Caco-2 (cell line): ENCODE measurements around the gene IL1RL2. TPM values are rescaled to one million over a fixed set of nuclear protein-coding genes. Genes with fewer than 3 reads are reported as not detected.

Experiments used
- BruUV-seq: library from RNA; stranded (reverse); fragments of 400-500 nt; replicated peaks from 2 replicates; lab custom pipeline; 2021; lab: Mats Ljungman, UMichigan
- CTCF ChIA-PET: fragments of 300-600 bp; sonication (Branson Sonifier 250); formaldehyde crosslinking; loops from one replicate; lab custom pipeline; 2022; ENCODE audit warnings: antibody characterized with exemption; lab: Charles Lee
- POLR2A ChIA-PET: fragments of 300-600 bp; sonication (Branson Sonifier 250); formaldehyde crosslinking; loops from one replicate; lab custom pipeline; 2022; ENCODE audit warnings: antibody characterized with exemption; lab: Charles Lee
- DNase-seq, 2 experiments: peaks; one replicate each; pipeline versions ENCODE4 v3.0.0 to v3.0.0-alpha.2; 2020 to 2022
- H3K27me3 ChIP-seq: replicated peaks from 2 replicates; pipeline ENCODE4 v1.6.0; 2011; ENCODE audit warnings: low read length; ENCODE audit not compliant: control insufficient read depth, insufficient read depth
- H3K36me3 ChIP-seq: 2 replicates; pipeline ENCODE4 v1.5.1; 2011; ENCODE audit warnings: low read length; ENCODE audit not compliant: control insufficient read depth, insufficient read depth
- H3K4me1 ChIP-seq: fragments of 250-450 bp; sonication (Bioruptor Pico); 2 replicates; pipeline ENCODE4 v1.5.1; 2020; ENCODE audit warnings: mild to moderate bottlenecking
- H3K4me3 ChIP-seq: 2 replicates; pipeline ENCODE4 v1.5.1; 2011; ENCODE audit warnings: low read depth, mild to moderate bottlenecking, control low read depth, low read length
- H3K9me3 ChIP-seq: fragments of 250-450 bp; sonication (Bioruptor Pico); 2 replicates; pipeline ENCODE4 v1.5.1; 2020; ENCODE audit warnings: mild to moderate bottlenecking, moderate library complexity
- H3K27ac Mint-ChIP-seq: one replicate; pipeline ENCODE4 v1.8.0; 2022; ENCODE audit warnings: mixed read lengths; ENCODE audit not compliant: unreplicated experiment
- H3K27me3 Mint-ChIP-seq: one replicate; pipeline ENCODE4 v1.8.0; 2022; ENCODE audit warnings: mixed read lengths; ENCODE audit not compliant: insufficient read depth, unreplicated experiment
- H3K36me3 Mint-ChIP-seq: one replicate; pipeline ENCODE4 v1.8.0; 2022; ENCODE audit warnings: mild to moderate bottlenecking, mixed read lengths; ENCODE audit not compliant: insufficient read depth, unreplicated experiment
- H3K4me1 Mint-ChIP-seq: one replicate; pipeline ENCODE4 v1.8.0; 2022; ENCODE audit warnings: low read depth, mixed read lengths; ENCODE audit not compliant: unreplicated experiment
- H3K4me3 Mint-ChIP-seq: one replicate; pipeline ENCODE4 v1.8.0; 2022; ENCODE audit warnings: mild to moderate bottlenecking, moderate library complexity, mixed read lengths; ENCODE audit not compliant: unreplicated experiment
- H3K9me3 Mint-ChIP-seq: one replicate; pipeline ENCODE4 v1.8.0; 2022; ENCODE audit warnings: mixed read lengths; ENCODE audit not compliant: unreplicated experiment
- CTCF ChIP-seq, 2 experiments: fragments of 200-600 bp in 1 of 2; IDR thresholded peaks; 1 replicate in 1 of 2; 2 replicates in 1 of 2; pipeline versions ENCODE4 v1.5.1 to v1.8.0; 2011 to 2022; ENCODE audit warnings: antibody characterized with exemption in 1 of 2, control low read depth in 1 of 2, inconsistent platforms in 1 of 2, low read depth in 1 of 2, low read length in 1 of 2, mild to moderate bottlenecking in 1 of 2, moderate library complexity in 1 of 2; ENCODE audit not compliant: insufficient read depth in 1 of 2, severe bottlenecking in 1 of 2, unreplicated experiment in 1 of 2
- intact Hi-C: fragments of 100-400 bp; cut with micrococcal nuclease; formaldehyde crosslinking; loops from one replicate; pipeline ENCODE4 v1.10.0; 2022; ENCODE audit not compliant: unreplicated experiment
- total RNA-seq: library from RNA; stranded (reverse); gene quantifications from 2 replicates; pipeline ENCODE4 v1.2.3, GENCODE V29; 2022

The IL1RL2 gene
- total RNA-seq, 1 experiment from 2014 or later, result not detected

- no peaks in the 10 kb centered on the region; the same call in 1 of the 2 replicates for H3K9me3 ChIP-seq
- POLR2A ChIA-PET, result no interaction called here
- no TSS peak for BruUV-seq
- intact Hi-C loops, result no loop called here
- DNase-seq, result no peak
- peaks cover 19% of the 10 kb centered on the region for H3K4me1 Mint-ChIP-seq
- H3K27me3 Mint-ChIP-seq, result no peaks in the 10 kb centered on the region
- peaks cover 20% of the 10 kb centered on the region for H3K4me1 ChIP-seq
- no peak for TF ChIP-seq CTCF (IDR thresholded peaks at IDR 0.05; ENCODE audit: insufficient read depth in 1 of 2, low read depth in 1 of 2, low read length in 1 of 2, severe bottlenecking in 1 of 2, unreplicated experiment in 1 of 2)
- H3K27ac Mint-ChIP-seq, result no peak overlapping the region
- no peaks in the 10 kb centered on the region for H3K27me3 ChIP-seq
- H3K36me3 ChIP-seq, result no peaks in the 10 kb centered on the region
- H3K9me3 Mint-ChIP-seq, result no peaks in the 10 kb centered on the region
- no peak overlapping the region for H3K4me3 ChIP-seq
- no peaks in the 10 kb centered on the region for H3K36me3 Mint-ChIP-seq
- CTCF ChIA-PET, result interaction anchor here (0.9 kb wide), 1 partner anchor 10 kb away, joined by 3 read pairs; no protein-coding TSS in a partner anchor
- no peak overlapping the region for H3K4me3 Mint-ChIP-seq
Measured at GRCh38 chr2:102230410-102230909, 43.6 kb downstream of the IL1RL2 start.

- peaks cover 5% of the 10 kb centered on the region; the same call in 1 of the 2 replicates for H3K4me1 ChIP-seq
- POLR2A ChIA-PET, result no interaction called here
- H3K9me3 ChIP-seq, result no peaks in the 10 kb centered on the region; the same call in 1 of the 2 replicates
- no peaks in the 10 kb centered on the region for H3K27me3 ChIP-seq
- no peak overlapping the region for H3K4me3 Mint-ChIP-seq
- no peak for TF ChIP-seq CTCF (IDR thresholded peaks at IDR 0.05; ENCODE audit: insufficient read depth in 1 of 2, low read depth in 1 of 2, low read length in 1 of 2, severe bottlenecking in 1 of 2, unreplicated experiment in 1 of 2)
- peaks cover 2% of the 10 kb centered on the region for H3K4me1 Mint-ChIP-seq
- H3K36me3 Mint-ChIP-seq, result no peaks in the 10 kb centered on the region
- no peaks in the 10 kb centered on the region for H3K9me3 Mint-ChIP-seq
- no TSS peak for BruUV-seq
- no peaks in the 10 kb centered on the region for H3K36me3 ChIP-seq
- H3K27me3 Mint-ChIP-seq, result no peaks in the 10 kb centered on the region
- intact Hi-C loops, result no loop called here
- no peak overlapping the region for H3K27ac Mint-ChIP-seq
- no peak overlapping the region for H3K4me3 ChIP-seq
- DNase-seq, result no peak
- CTCF ChIA-PET, result interaction anchor here (1.0 kb wide), 1 partner anchor 7 kb away, joined by 3 read pairs; no protein-coding TSS in a partner anchor
Measured at GRCh38 chr2:102233132-102233884, 46.5 kb downstream of the IL1RL2 start.

GRCh38 chr2:102235042-102235473 is 48.2 kb downstream of the IL1RL2 start:
- Histone ChIP-seq H3K4me3 (no peak overlapping the region), H3K4me1 (no peaks in the 10 kb centered on the region), H3K27me3 (no peaks in the 10 kb centered on the region), H3K36me3 (no peaks in the 10 kb centered on the region), H3K9me3 (no peaks in the 10 kb centered on the region; the same call in 1 of the 2 replicates)
- Mint-ChIP-seq H3K36me3 (peaks cover 5% of the 10 kb centered on the region), H3K27me3 (no peaks in the 10 kb centered on the region), H3K4me3 (no peak overlapping the region), H3K27ac (no peak overlapping the region), H3K4me1 (no peaks in the 10 kb centered on the region), H3K9me3 (no peaks in the 10 kb centered on the region)
- no peak for TF ChIP-seq CTCF (IDR thresholded peaks at IDR 0.05; ENCODE audit: insufficient read depth in 1 of 2, low read depth in 1 of 2, low read length in 1 of 2, severe bottlenecking in 1 of 2, unreplicated experiment in 1 of 2)
- no peak for DNase-seq
- ChIA-PET CTCF (no interaction called here), POLR2A (no interaction called here)
- intact Hi-C loops, result no loop called here
- BruUV-seq, result no TSS peak
